Measurements from ENCODE around the gene GOLT1A.

The GOLT1A gene

GRCh38 chr1:204255966-204256365 is 42.2 kb upstream of the GOLT1A start:
- peak; percentile 45 for DNase-seq (ENCODE audit: low read depth)
- TF ChIP-seq CTCF (conservative IDR thresholded peaks at IDR 0.05; ENCODE audit: control insufficient read depth, insufficient read depth, low read depth, low read length): no peak
- H3K4me3 ChIP-seq (ENCODE audit: control insufficient read depth, low read depth, low read length): no peak overlapping the region

- H3K4me3 ChIP-seq (ENCODE audit: control insufficient read depth, low read depth, low read length): no peak overlapping the region
- no peak for TF ChIP-seq CTCF (conservative IDR thresholded peaks at IDR 0.05; ENCODE audit: control insufficient read depth, insufficient read depth, low read depth, low read length)
- no peak for DNase-seq (ENCODE audit: low read depth)
Measured at GRCh38 chr1:204255225-204255624, 41.4 kb upstream of the GOLT1A start.

GRCh38 chr1:204254031-204254661 is 40.4 kb upstream of the GOLT1A start:
- no peak for TF ChIP-seq CTCF (conservative IDR thresholded peaks at IDR 0.05; ENCODE audit: control insufficient read depth, insufficient read depth, low read depth, low read length)
- H3K4me3 ChIP-seq (ENCODE audit: control insufficient read depth, low read depth, low read length): no peak overlapping the region
- peak; percentile 82 for DNase-seq (ENCODE audit: low read depth)

- H3K4me3 ChIP-seq (ENCODE audit: control insufficient read depth, low read depth, low read length): no peak overlapping the region
- no peak for TF ChIP-seq CTCF (conservative IDR thresholded peaks at IDR 0.05; ENCODE audit: control insufficient read depth, insufficient read depth, low read depth, low read length)
- no peak for DNase-seq (ENCODE audit: low read depth)
Measured at GRCh38 chr1:204251926-204252689, 38.3 kb upstream of the GOLT1A start.

- no peak for TF ChIP-seq CTCF (conservative IDR thresholded peaks at IDR 0.05; ENCODE audit: control insufficient read depth, insufficient read depth, low read depth, low read length)
- no peak overlapping the region for H3K4me3 ChIP-seq (ENCODE audit: control insufficient read depth, low read depth, low read length)
- no peak for DNase-seq (ENCODE audit: low read depth)
Measured at GRCh38 chr1:204251286-204251685, 37.5 kb upstream of the GOLT1A start.

- H3K4me3 ChIP-seq (ENCODE audit: control insufficient read depth, low read depth, low read length): no peak overlapping the region
- TF ChIP-seq CTCF (conservative IDR thresholded peaks at IDR 0.05; ENCODE audit: control insufficient read depth, insufficient read depth, low read depth, low read length): no peak
- peak; percentile 68 for DNase-seq (ENCODE audit: low read depth)
Measured at GRCh38 chr1:204250428-204251030, 36.7 kb upstream of the GOLT1A start.

All from fibroblast of mammary gland (primary cell).